GM19452 (cell line): Measurements from ENCODE around the gene C11orf42.

Source experiments
- ATAC-seq: cut with Tn5 transposase; IDR thresholded peaks from one replicate; pipeline ENCODE4 v1.9.1; 2021; ENCODE audit not compliant: unreplicated experiment

C11orf42 gene

GRCh38 chr11:6251990-6252473 lies 46.7 kb downstream of the C11orf42 start:
- no peak for ATAC-seq

- ATAC-seq, result peak; percentile 47
Measured at GRCh38 chr11:6253197-6253596, 47.8 kb downstream of the C11orf42 start.

- ATAC-seq, result no peak
Measured at GRCh38 chr11:6258141-6258540, 52.8 kb downstream of the C11orf42 start.

- ATAC-seq, result no peak
Measured at GRCh38 chr11:6258571-6259081, 53.3 kb downstream of the C11orf42 start.

- no peak for ATAC-seq
Measured at GRCh38 chr11:6260207-6260726, 54.9 kb downstream of the C11orf42 start.
